Endothelial cell of umbilical vein (primary cell): ENCODE results near the gene RAD50. TPM values are rescaled to one million over a fixed set of nuclear protein-coding genes. Genes with fewer than 3 reads are reported as not detected.

ENCODE experiments used
- BruUV-seq: library from RNA; stranded (reverse); fragments of 400-500 nt; replicated peaks from 2 replicates; lab custom pipeline; 2021; lab: Mats Ljungman, UMichigan
- CTCF ChIA-PET: fragments of 300-600, 350-600 bp; sonication (Branson Sonifier 250); formaldehyde crosslinking; loops from one replicate; lab custom pipeline; 2021; ENCODE audit warnings: antibody characterized with exemption, inconsistent platforms; lab: Charles Lee
- POLR2A ChIA-PET: fragments of 300-600, 350-600 bp; sonication (Branson Sonifier 250); formaldehyde crosslinking; loops from one replicate; lab custom pipeline; 2021; ENCODE audit warnings: antibody characterized with exemption, inconsistent platforms; lab: Charles Lee
- DNase-seq: peaks from one replicate; pipeline ENCODE4 v3.0.0-alpha.2; 2011; ENCODE audit warnings: low read depth, low spot score
- FAIRE-seq: peaks from 2 replicates; lab custom pipeline; 2011; peaks lifted over from hg19 to GRCh38; lab: Jason Lieb, UNC
- H2AFZ ChIP-seq: 2 replicates; pipeline ENCODE4 v1.6.0; 2012; ENCODE audit warnings: low read depth, low read length, control low read depth, inconsistent platforms
- H3K27ac ChIP-seq: 2 replicates; pipeline ENCODE4 v1.5.1; 2011; ENCODE audit warnings: low read depth, mild to moderate bottlenecking, control low read depth, low read length, moderate library complexity; ENCODE audit not compliant: insufficient read depth
- H3K27me3 ChIP-seq, 2 experiments: 2 replicates each; pipeline versions ENCODE4 v1.6.0 to v1.6.1; 2011; ENCODE audit warnings: low read length in 2 of 2, mixed read lengths in 1 of 2; ENCODE audit not compliant: control insufficient read depth in 2 of 2, insufficient read depth in 2 of 2
- H3K36me3 ChIP-seq, 2 experiments: 2 replicates in 1 of 2; 3 replicates in 1 of 2; pipeline ENCODE4 v1.5.1; 2011; ENCODE audit warnings: low read length in 2 of 2, mild to moderate bottlenecking in 1 of 2, moderate library complexity in 1 of 2; ENCODE audit not compliant: control insufficient read depth in 2 of 2, insufficient read depth in 2 of 2; ENCODE audit errors: extremely low read depth in 1 of 2
- H3K4me1 ChIP-seq: 3 replicates; pipeline ENCODE4 v1.5.1; 2011; ENCODE audit warnings: mild to moderate bottlenecking, low read length; ENCODE audit not compliant: control insufficient read depth, insufficient read depth; ENCODE audit errors: extremely low read depth
- H3K4me2 ChIP-seq: 2 replicates; pipeline ENCODE4 v1.6.1; 2011; ENCODE audit warnings: low read length, control low read depth, mixed read lengths; ENCODE audit not compliant: insufficient read depth
- H3K4me3 ChIP-seq, 3 experiments: fragments of 200-600 bp in 1 of 3; sonication (generic), shearing (Covaris generic) in 1 of 3; replicated peaks in 1 of 3; 2 replicates each; pipeline ENCODE4 v1.5.1; 2011 to 2016; ENCODE audit warnings: control low read depth in 3 of 3, low read length in 3 of 3, mild to moderate bottlenecking in 2 of 3, inconsistent platforms in 1 of 3, low read depth in 1 of 3, moderate library complexity in 1 of 3; ENCODE audit not compliant: insufficient read depth in 1 of 3
- H3K79me2 ChIP-seq: 2 replicates; pipeline ENCODE4 v1.6.0; 2012; ENCODE audit warnings: low read length, inconsistent platforms; ENCODE audit not compliant: control insufficient read depth, insufficient read depth
- H3K9ac ChIP-seq: replicated peaks from 2 replicates; pipeline ENCODE3; 2011; ENCODE audit warnings: low read length, control low read depth; ENCODE audit not compliant: insufficient read depth; ENCODE audit errors: extremely low read depth
- H3K9me1 ChIP-seq: replicated peaks from 3 replicates; pipeline ENCODE4 v1.6.0; 2011; ENCODE audit warnings: mild to moderate bottlenecking, low read length; ENCODE audit not compliant: control insufficient read depth, insufficient read depth; ENCODE audit errors: extremely low read depth
- H3K9me3 ChIP-seq: replicated peaks from 2 replicates; pipeline ENCODE4 v1.5.1; 2012; ENCODE audit warnings: low read length, inconsistent platforms; ENCODE audit not compliant: control insufficient read depth, insufficient read depth
- H4K20me1 ChIP-seq: replicated peaks from 2 replicates; pipeline ENCODE3; 2011; ENCODE audit warnings: mild to moderate bottlenecking, low read length; ENCODE audit not compliant: control insufficient read depth, insufficient read depth; ENCODE audit errors: extremely low read depth
- EZH2 ChIP-seq: IDR thresholded peaks from 2 replicates; pipeline ENCODE4 v1.6.1; 2012; ENCODE audit warnings: borderline replicate concordance, low read depth, mild to moderate bottlenecking, moderate library complexity, low read length, inconsistent platforms; ENCODE audit not compliant: severe bottlenecking
- FOS ChIP-seq: IDR thresholded peaks from 2 replicates; pipeline ENCODE4 v1.6.1; 2011; ENCODE audit warnings: mild to moderate bottlenecking, low read length, moderate library complexity, borderline replicate concordance; ENCODE audit not compliant: insufficient read depth
- GATA2 ChIP-seq: IDR thresholded peaks from 2 replicates; pipeline ENCODE4 v1.7.0; 2011; ENCODE audit warnings: low read depth, mild to moderate bottlenecking, moderate library complexity, mixed read lengths, low read length; ENCODE audit not compliant: insufficient read length, insufficient read depth
- JUN ChIP-seq: IDR thresholded peaks from 2 replicates; pipeline ENCODE4 v1.6.1; 2011; ENCODE audit warnings: borderline replicate concordance, low read depth; ENCODE audit not compliant: insufficient read length, insufficient read depth
- MYC ChIP-seq: IDR thresholded peaks from one replicate; pipeline ENCODE4 v1.6.1; 2011; ENCODE audit warnings: mild to moderate bottlenecking, low read depth, low read length
- POLR2A ChIP-seq: IDR thresholded peaks from 2 replicates; pipeline ENCODE4 v1.6.1; 2012; ENCODE audit warnings: low read depth, mild to moderate bottlenecking, control low read depth, low read length
- POLR2AphosphoS5 ChIP-seq: IDR thresholded peaks from 2 replicates; pipeline ENCODE4 v1.6.1; 2012; ENCODE audit warnings: low read depth, mild to moderate bottlenecking, control low read depth, low read length, moderate library complexity; ENCODE audit not compliant: insufficient read depth
- dilution Hi-C: fragments of 300-500 bp; cut with MboI; formaldehyde crosslinking; loops from one replicate; pipeline ENCODE4 v1.15.0; 2019; ENCODE audit warnings: low sequenced_read_pairs; ENCODE audit not compliant: extremely low pct_ligation_motif_present
- intact Hi-C: fragments of 100-400 bp; cut with micrococcal nuclease; formaldehyde crosslinking; loops from one replicate; pipeline ENCODE4 v1.10.0; 2022
- polyA plus RNA-seq, 4 experiments: library from polyadenylated mRNA; depleted of rRNA in 3 of 4; stranded (reverse) in 3 of 4; unstranded in 1 of 4; fragments of >200 nt; gene quantifications; 2 replicates each; pipeline versions ENCODE4 v1.2.1 to v1.2.3, GENCODE V29; 2011 to 2012; ENCODE audit warnings: missing spikeins in 1 of 4
- total RNA-seq: library from RNA; stranded (reverse); gene quantifications from 2 replicates; pipeline ENCODE4 v1.2.3, GENCODE V29; 2021
- TF ChIP-seq, protein P1 (sequence below): IDR thresholded peaks from 2 replicates; pipeline ENCODE4 v1.6.1; 2011; ENCODE audit not compliant: insufficient read depth, insufficient read length
- TF ChIP-seq, protein P2 (sequence below), 2 donors: IDR thresholded peaks; 1 replicate in 1 of 2; 2 replicates in 1 of 2; pipeline ENCODE4 v1.5.1; 2011; ENCODE audit warnings: low read length in 2 of 2, mild to moderate bottlenecking in 2 of 2, moderate library complexity in 2 of 2, control low read depth in 1 of 2, inconsistent platforms in 1 of 2, low read depth in 1 of 2; ENCODE audit not compliant: insufficient read depth in 1 of 2; ENCODE audit errors: extremely low read depth in 1 of 2

RAD50 gene
- total and polyA plus RNA-seq, 2 donors (not counting 3 experiments of a cell fraction or from before 2014, with no cell fraction given), result 6.1 to 20.4 TPM

DNA sequence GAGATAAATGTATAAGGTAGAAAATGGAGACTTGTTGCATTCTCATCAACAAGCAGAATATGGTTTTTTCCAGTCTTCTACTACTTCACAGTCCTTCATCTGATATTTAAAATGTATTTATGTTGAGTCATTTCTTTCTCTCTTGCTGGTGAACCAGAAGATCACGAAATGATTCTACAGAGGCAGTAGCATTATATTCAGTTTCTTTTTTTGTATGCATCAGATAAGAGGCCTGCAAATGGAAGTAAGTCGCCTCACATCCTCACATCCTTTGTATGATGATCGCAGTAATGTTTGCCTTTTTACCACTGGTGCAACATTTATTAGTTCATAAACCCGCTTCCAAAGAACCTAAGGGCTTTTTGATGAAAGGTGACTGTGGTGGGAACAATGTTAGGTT lies 79.1 kb downstream of the RAD50 start:
- BruUV-seq, result no TSS peak
- Histone ChIP-seq H3K9me1 (no peaks in the 10 kb centered on the region), H3K4me1 (no peaks in the 10 kb centered on the region), H3K79me2 (no peaks in the 10 kb centered on the region), H3K4me2 (no peak overlapping the region), H3K4me3 (no peak overlapping the region), H3K36me3 (peaks cover 4% of the 10 kb centered on the region in 2 experiments), H3K9ac (no peak overlapping the region), H3K9me3 (no peaks in the 10 kb centered on the region), H2AFZ (no peak overlapping the region), H3K27me3 (no peaks in the 10 kb centered on the region), H3K27ac (no peak overlapping the region), H4K20me1 (no peaks in the 10 kb centered on the region)
- ChIA-PET CTCF (interaction anchor here (0.9 kb wide), 1 partner anchor 12 kb away, joined by 3 read pairs; no protein-coding TSS in a partner anchor), POLR2A (no interaction called here)
- no peak for FAIRE-seq
- dilution Hi-C loops, result no loop called here
- intact Hi-C loops, result no loop called here
- DNase-seq, result no peak
- TF ChIP-seq POLR2AphosphoS5, result no peak
- TF ChIP-seq POLR2A, result no peak

DNA sequence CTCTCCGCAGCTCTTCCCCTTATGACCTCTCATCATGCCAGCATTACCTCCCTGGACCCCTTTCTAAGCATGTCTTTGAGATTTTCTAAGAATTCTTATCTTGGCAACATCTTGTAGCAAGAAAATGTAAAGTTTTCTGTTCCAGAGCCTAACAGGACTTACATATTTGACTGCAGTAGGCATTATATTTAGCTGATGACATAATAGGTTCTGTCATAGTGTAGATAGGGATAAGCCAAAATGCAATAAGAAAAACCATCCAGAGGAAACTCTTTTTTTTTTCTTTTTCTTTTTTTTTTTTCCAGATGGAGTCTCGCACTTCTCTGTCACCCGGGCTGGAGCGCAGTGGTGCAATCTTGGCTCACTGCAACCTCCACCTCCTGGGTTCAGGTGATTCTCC lies 80.5 kb downstream of the RAD50 start:
- Histone ChIP-seq H4K20me1 (no peaks in the 10 kb centered on the region), H3K27ac (no peak overlapping the region), H2AFZ (no peak overlapping the region), H3K9me1 (no peaks in the 10 kb centered on the region), H3K4me1 (no peaks in the 10 kb centered on the region), H3K9me3 (no peaks in the 10 kb centered on the region), H3K79me2 (no peaks in the 10 kb centered on the region), H3K36me3 (peaks cover 4 to 8% of the 10 kb centered on the region in 2 experiments), H3K9ac (no peak overlapping the region), H3K4me3 (no peak overlapping the region), H3K27me3 (no peaks in the 10 kb centered on the region), H3K4me2 (no peak overlapping the region)
- no TSS peak for BruUV-seq
- intact Hi-C loops (no loop called here), dilution Hi-C loops (no loop called here)
- TF ChIP-seq POLR2A (no peak), JUN (no peak), GATA2 (no peak), POLR2AphosphoS5 (no peak), EZH2 (no peak), MYC (no peak), FOS (no peak)
- TF ChIP-seq, protein P1, sequence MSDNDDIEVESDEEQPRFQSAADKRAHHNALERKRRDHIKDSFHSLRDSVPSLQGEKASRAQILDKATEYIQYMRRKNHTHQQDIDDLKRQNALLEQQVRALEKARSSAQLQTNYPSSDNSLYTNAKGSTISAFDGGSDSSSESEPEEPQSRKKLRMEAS, result no peak
- TF ChIP-seq, protein P2, sequence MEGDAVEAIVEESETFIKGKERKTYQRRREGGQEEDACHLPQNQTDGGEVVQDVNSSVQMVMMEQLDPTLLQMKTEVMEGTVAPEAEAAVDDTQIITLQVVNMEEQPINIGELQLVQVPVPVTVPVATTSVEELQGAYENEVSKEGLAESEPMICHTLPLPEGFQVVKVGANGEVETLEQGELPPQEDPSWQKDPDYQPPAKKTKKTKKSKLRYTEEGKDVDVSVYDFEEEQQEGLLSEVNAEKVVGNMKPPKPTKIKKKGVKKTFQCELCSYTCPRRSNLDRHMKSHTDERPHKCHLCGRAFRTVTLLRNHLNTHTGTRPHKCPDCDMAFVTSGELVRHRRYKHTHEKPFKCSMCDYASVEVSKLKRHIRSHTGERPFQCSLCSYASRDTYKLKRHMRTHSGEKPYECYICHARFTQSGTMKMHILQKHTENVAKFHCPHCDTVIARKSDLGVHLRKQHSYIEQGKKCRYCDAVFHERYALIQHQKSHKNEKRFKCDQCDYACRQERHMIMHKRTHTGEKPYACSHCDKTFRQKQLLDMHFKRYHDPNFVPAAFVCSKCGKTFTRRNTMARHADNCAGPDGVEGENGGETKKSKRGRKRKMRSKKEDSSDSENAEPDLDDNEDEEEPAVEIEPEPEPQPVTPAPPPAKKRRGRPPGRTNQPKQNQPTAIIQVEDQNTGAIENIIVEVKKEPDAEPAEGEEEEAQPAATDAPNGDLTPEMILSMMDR (IDR thresholded peaks at IDR 0.05; ENCODE audit: extremely low read depth in 1 of 2, insufficient read depth in 1 of 2, low read depth in 1 of 2, low read length in 2 of 2), result no peak
- POLR2A ChIA-PET, result interaction anchor here (0.6 kb wide), 1 partner anchor 10 kb away, joined by 3 read pairs; no protein-coding TSS in a partner anchor
- FAIRE-seq (no peak), DNase-seq (no peak)
- CTCF ChIA-PET, result no interaction called here
